Measurements from ENCODE around the gene PIK3CD. TPM values are rescaled to one million over a fixed set of nuclear protein-coding genes. Genes with fewer than 3 reads are reported as not detected.

PIK3CD gene
- total RNA-seq, 1 donor: 14.1 TPM

GRCh38 chr1:9689011-9689706, 37.6 kb downstream of the PIK3CD start:
- DNase-seq (ENCODE audit: insufficient read length, low spot score, missing footprints): peak; percentile 94
- Histone ChIP-seq H3K4me2 (ENCODE audit: insufficient read depth, low read length) (peak overlapping the region; percentile 93), H3K79me2 (ENCODE audit: insufficient read depth, low read length) (no peaks in the 10 kb centered on the region), H3K36me3 (ENCODE audit: insufficient read depth, low read length) (no peaks in the 10 kb centered on the region), H3K9me3 (ENCODE audit: low read depth, low read length) (no peaks in the 10 kb centered on the region), H3K27me3 (ENCODE audit: insufficient read depth, low read length) (no peaks in the 10 kb centered on the region), H3K4me3 (ENCODE audit: insufficient read depth, low read length) (peak overlapping the region; percentile 76), H3K27ac (ENCODE audit: low read depth, low read length) (no peak overlapping the region), H2AFZ (ENCODE audit: low read length) (peak overlapping the region; percentile 60), H4K20me1 (ENCODE audit: insufficient read depth, low read length) (no peaks in the 10 kb centered on the region), H3K4me1 (ENCODE audit: insufficient read depth, low read length) (peaks cover 39% of the 10 kb centered on the region)
- no peak for TF ChIP-seq CTCF (IDR thresholded peaks at IDR 0.05; ENCODE audit: extremely low read depth, low read depth, low read length)

GRCh38 chr1:9689971-9690381, 38.4 kb downstream of the PIK3CD start:
- DNase-seq (ENCODE audit: insufficient read length, low spot score, missing footprints): peak; percentile 78
- H3K36me3 ChIP-seq (ENCODE audit: insufficient read depth, low read length): no peaks in the 10 kb centered on the region
- peak overlapping the region; percentile 76 for H3K4me3 ChIP-seq (ENCODE audit: insufficient read depth, low read length)
- no peaks in the 10 kb centered on the region for H3K27me3 ChIP-seq (ENCODE audit: insufficient read depth, low read length)
- H3K4me2 ChIP-seq (ENCODE audit: insufficient read depth, low read length): peak overlapping the region; percentile 93
- H4K20me1 ChIP-seq (ENCODE audit: insufficient read depth, low read length): no peaks in the 10 kb centered on the region
- H3K79me2 ChIP-seq (ENCODE audit: insufficient read depth, low read length): no peaks in the 10 kb centered on the region
- peak overlapping the region; percentile 61 for H3K27ac ChIP-seq (ENCODE audit: low read depth, low read length)
- no peaks in the 10 kb centered on the region for H3K9me3 ChIP-seq (ENCODE audit: low read depth, low read length)
- H2AFZ ChIP-seq (ENCODE audit: low read length): peak overlapping the region; percentile 90
- peaks cover 39% of the 10 kb centered on the region for H3K4me1 ChIP-seq (ENCODE audit: insufficient read depth, low read length)
- TF ChIP-seq CTCF (IDR thresholded peaks at IDR 0.05; ENCODE audit: extremely low read depth, low read depth, low read length): peak; percentile 13

GRCh38 chr1:9690440-9691107, 39.0 kb downstream of the PIK3CD start:
- no peaks in the 10 kb centered on the region for H3K9me3 ChIP-seq (ENCODE audit: low read depth, low read length)
- peak; percentile 55 for DNase-seq (ENCODE audit: insufficient read length, low spot score, missing footprints)
- peak overlapping the region; percentile 90 for H2AFZ ChIP-seq (ENCODE audit: low read length)
- H3K4me3 ChIP-seq (ENCODE audit: insufficient read depth, low read length): peak overlapping the region; percentile 76
- no peak for TF ChIP-seq CTCF (IDR thresholded peaks at IDR 0.05; ENCODE audit: extremely low read depth, low read depth, low read length)
- H3K27ac ChIP-seq (ENCODE audit: low read depth, low read length): peak overlapping the region; percentile 61
- H4K20me1 ChIP-seq (ENCODE audit: insufficient read depth, low read length): no peaks in the 10 kb centered on the region
- peaks cover 39% of the 10 kb centered on the region for H3K4me1 ChIP-seq (ENCODE audit: insufficient read depth, low read length)
- peak overlapping the region; percentile 93 for H3K4me2 ChIP-seq (ENCODE audit: insufficient read depth, low read length)
- no peaks in the 10 kb centered on the region for H3K27me3 ChIP-seq (ENCODE audit: insufficient read depth, low read length)
- no peaks in the 10 kb centered on the region for H3K79me2 ChIP-seq (ENCODE audit: insufficient read depth, low read length)
- H3K36me3 ChIP-seq (ENCODE audit: insufficient read depth, low read length): no peaks in the 10 kb centered on the region

GRCh38 chr1:9691108-9691445, 39.5 kb downstream of the PIK3CD start:
- H3K79me2 ChIP-seq (ENCODE audit: insufficient read depth, low read length): no peaks in the 10 kb centered on the region
- H3K4me1 ChIP-seq (ENCODE audit: insufficient read depth, low read length): peaks cover 39% of the 10 kb centered on the region
- no peaks in the 10 kb centered on the region for H3K27me3 ChIP-seq (ENCODE audit: insufficient read depth, low read length)
- peak; percentile 85 for DNase-seq (ENCODE audit: insufficient read length, low spot score, missing footprints)
- peak overlapping the region; percentile 64 for H3K27ac ChIP-seq (ENCODE audit: low read depth, low read length)
- H4K20me1 ChIP-seq (ENCODE audit: insufficient read depth, low read length): no peaks in the 10 kb centered on the region
- no peaks in the 10 kb centered on the region for H3K9me3 ChIP-seq (ENCODE audit: low read depth, low read length)
- no peak for TF ChIP-seq CTCF (IDR thresholded peaks at IDR 0.05; ENCODE audit: extremely low read depth, low read depth, low read length)
- H3K36me3 ChIP-seq (ENCODE audit: insufficient read depth, low read length): no peaks in the 10 kb centered on the region
- no peak overlapping the region for H3K4me3 ChIP-seq (ENCODE audit: insufficient read depth, low read length)
- peak overlapping the region; percentile 93 for H3K4me2 ChIP-seq (ENCODE audit: insufficient read depth, low read length)
- no peak overlapping the region for H2AFZ ChIP-seq (ENCODE audit: low read length)

Data from osteoblast (primary cell).